ENCODE data around the gene ACSF3.

The ACSF3 gene

DNA sequence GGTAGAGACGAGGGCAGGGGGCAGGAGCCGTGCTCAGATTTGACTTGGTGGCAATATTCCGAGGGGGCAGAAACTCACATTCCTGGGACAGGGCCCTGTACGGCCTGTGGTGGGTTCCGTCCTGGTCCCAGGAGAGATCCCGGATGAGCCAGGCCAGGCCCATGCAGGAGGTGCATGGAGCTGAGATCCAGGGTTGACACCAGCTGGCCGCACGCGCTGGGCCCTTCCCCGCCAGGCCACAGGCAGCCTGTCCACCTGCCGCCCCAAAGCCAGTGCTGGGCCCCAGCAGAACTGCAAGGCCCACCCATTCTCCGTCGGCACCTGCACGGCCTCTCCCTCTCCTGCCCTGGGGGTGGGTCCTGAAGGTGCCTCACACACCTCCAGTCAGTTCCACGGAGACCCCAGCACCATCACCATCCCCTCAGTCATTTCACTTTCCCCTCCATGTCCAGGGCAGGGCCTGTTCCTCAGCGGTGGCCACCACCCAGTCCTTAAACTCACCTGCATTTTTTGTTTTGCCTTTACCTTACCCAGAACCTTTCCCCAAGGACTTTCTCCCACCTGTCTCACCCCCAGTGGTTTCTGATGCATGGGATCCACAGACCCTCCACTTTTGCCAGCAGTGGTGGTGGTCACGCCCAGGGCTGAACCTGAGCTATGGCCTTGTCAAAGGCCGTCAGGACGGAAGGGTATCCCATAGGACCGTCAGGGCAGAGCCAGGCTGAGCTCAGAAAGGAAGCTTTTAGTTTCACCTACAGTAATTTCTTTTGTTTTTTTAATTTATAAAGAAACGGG, 52.8 kb downstream of the ACSF3 start:
- H3K27me3 ChIP-seq = no peaks in the 10 kb centered on the region
- H3K4me3 ChIP-seq (ENCODE audit: low read depth, low read length) = no peak overlapping the region
- no peaks in the 10 kb centered on the region for H3K9me3 ChIP-seq
- TF ChIP-seq, protein P1, sequence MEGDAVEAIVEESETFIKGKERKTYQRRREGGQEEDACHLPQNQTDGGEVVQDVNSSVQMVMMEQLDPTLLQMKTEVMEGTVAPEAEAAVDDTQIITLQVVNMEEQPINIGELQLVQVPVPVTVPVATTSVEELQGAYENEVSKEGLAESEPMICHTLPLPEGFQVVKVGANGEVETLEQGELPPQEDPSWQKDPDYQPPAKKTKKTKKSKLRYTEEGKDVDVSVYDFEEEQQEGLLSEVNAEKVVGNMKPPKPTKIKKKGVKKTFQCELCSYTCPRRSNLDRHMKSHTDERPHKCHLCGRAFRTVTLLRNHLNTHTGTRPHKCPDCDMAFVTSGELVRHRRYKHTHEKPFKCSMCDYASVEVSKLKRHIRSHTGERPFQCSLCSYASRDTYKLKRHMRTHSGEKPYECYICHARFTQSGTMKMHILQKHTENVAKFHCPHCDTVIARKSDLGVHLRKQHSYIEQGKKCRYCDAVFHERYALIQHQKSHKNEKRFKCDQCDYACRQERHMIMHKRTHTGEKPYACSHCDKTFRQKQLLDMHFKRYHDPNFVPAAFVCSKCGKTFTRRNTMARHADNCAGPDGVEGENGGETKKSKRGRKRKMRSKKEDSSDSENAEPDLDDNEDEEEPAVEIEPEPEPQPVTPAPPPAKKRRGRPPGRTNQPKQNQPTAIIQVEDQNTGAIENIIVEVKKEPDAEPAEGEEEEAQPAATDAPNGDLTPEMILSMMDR (IDR thresholded peaks at IDR 0.05; ENCODE audit: low read depth, low read length) = no peak
- DNase-seq = peak; percentile 7
- H3K36me3 ChIP-seq = peaks cover 24% of the 10 kb centered on the region
- H3K4me1 ChIP-seq = peaks cover 13% of the 10 kb centered on the region

DNA sequence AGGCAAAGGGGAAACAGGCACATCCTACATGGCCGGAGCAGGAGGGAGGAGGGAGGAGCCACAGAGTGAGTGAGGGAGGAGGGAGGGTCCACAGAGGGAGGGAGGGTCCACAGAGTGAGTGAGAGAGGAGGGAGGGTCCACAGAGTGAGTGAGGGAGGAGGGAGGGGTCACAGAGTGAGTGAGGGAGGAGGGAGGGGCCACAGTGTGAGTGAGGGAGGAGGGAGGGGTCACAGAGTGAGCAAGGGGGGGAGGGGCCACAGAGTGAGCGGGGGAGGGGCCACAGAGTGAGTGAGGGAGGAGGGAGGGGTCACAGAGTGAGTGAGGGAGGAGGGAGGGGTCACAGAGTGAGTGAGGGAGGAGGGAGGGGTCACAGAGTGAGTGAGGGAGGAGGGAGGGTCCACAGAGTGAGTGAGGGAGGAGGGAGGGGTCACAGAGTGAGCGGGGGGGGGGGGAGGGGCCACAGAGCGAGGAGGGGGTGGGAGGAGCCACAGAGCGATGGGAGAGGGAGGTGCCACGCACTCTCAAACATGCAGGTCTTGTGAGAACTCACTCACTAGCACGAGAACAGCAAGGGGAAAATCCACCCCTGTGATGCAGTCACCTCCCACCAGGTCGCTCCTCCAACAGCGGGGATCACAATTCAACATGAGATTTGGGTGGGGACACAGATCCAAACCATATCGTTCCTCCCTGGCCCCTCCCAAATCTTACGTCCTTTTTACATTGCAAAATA, 53.6 kb downstream of the ACSF3 start:
- peak; percentile 8 for DNase-seq
- no peak overlapping the region for H3K4me3 ChIP-seq (ENCODE audit: low read depth, low read length)
- TF ChIP-seq, protein P1 (IDR thresholded peaks at IDR 0.05; ENCODE audit: low read depth, low read length) = no peak
- peaks cover 21% of the 10 kb centered on the region for H3K36me3 ChIP-seq
- no peaks in the 10 kb centered on the region for H3K9me3 ChIP-seq
- peaks cover 13% of the 10 kb centered on the region for H3K4me1 ChIP-seq
- H3K27me3 ChIP-seq = no peaks in the 10 kb centered on the region

DNA sequence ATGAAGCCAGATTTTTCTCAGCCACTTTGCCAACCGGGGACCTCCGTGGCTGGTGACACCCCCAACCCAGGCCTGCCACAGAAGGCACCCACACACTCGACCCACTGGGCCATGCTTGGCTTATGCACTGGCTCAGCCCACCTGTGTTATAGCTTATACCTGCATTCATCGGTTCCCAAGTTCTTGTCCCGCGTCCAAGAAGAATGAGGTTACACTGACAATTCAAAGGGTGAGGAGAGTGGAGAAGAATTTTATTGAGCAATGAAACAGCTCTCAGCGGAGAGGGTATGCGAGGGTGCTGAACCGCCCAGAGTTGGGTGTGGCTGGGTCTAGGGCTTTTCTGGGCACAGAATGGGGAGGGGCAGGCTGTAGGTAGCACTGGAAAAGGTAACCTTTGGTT, 55.7 kb downstream of the ACSF3 start:
- TF ChIP-seq, protein P1 (IDR thresholded peaks at IDR 0.05; ENCODE audit: low read depth, low read length) = no peak
- Histone ChIP-seq H3K36me3 (peaks cover 21% of the 10 kb centered on the region), H3K9me3 (no peaks in the 10 kb centered on the region), H3K4me3 (ENCODE audit: low read depth, low read length) (no peak overlapping the region), H3K27me3 (no peaks in the 10 kb centered on the region), H3K4me1 (peaks cover 13% of the 10 kb centered on the region)
- no peak for DNase-seq

DNA sequence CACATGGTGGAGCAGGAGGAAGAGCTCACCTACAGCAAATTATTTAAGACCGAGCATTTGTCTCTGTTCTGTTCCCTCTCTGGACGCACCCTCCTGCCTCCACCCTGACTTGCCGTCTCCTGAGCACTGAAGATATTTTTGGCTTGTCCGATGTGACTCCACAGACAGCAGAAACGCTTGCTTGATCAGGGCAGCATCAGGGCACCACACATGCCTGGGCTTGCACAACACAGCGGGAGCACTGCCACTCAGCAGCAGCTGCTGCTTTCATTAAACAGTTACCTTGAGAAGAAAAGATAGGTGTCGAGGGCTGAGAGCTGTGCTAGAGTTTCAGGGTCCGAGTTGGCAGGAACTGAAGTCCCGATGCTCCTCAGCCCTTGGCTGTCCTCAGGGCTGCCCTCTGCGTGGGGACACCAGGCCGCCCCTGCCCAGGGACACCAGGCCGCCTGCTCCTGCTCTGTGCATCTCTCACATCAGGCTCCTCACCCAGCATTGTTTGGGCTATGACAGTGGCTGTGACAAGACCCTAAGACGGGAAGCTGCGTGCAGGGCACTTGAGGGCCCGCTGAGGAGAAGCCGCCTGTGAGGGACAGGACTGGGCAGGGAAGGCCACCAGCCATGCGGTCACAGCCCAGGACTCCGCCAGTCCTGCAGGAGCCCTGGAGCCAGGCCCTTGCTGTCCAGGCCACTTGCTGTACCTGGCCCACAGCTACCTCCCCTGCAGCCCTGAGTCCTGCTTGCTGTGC, 56.6 kb downstream of the ACSF3 start:
- DNase-seq = peak; percentile 12
- peaks cover 13% of the 10 kb centered on the region for H3K4me1 ChIP-seq
- H3K36me3 ChIP-seq = peaks cover 20% of the 10 kb centered on the region
- H3K9me3 ChIP-seq = no peaks in the 10 kb centered on the region
- no peaks in the 10 kb centered on the region for H3K27me3 ChIP-seq
- TF ChIP-seq, protein P1 (IDR thresholded peaks at IDR 0.05; ENCODE audit: low read depth, low read length) = no peak
- no peak overlapping the region for H3K4me3 ChIP-seq (ENCODE audit: low read depth, low read length)

DNA sequence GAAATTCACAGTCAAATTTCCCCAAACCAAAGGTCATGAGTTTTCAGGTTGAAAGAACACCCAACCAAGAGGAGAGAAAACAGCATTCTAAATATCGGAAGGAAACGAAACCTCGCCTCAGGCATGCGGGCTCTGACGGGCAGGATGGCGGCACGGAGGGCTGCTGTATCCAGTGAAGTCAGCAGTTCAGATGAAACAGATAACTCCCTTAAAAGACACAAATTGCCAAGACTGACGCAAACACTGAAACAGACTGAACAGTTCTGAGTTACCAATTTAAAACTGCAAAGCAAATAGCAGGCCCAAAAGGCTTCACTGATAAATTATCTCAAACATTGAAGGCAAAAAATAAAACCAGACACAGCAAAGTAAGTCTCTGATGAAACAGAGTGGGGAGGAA, 57.3 kb downstream of the ACSF3 start:
- no peak overlapping the region for H3K4me3 ChIP-seq (ENCODE audit: low read depth, low read length)
- peaks cover 16% of the 10 kb centered on the region for H3K36me3 ChIP-seq
- DNase-seq = peak; percentile 51
- no peaks in the 10 kb centered on the region for H3K9me3 ChIP-seq
- H3K4me1 ChIP-seq = peaks cover 13% of the 10 kb centered on the region
- no peaks in the 10 kb centered on the region for H3K27me3 ChIP-seq
- TF ChIP-seq, protein P1 (IDR thresholded peaks at IDR 0.05; ENCODE audit: low read depth, low read length) = no peak

Data from BE2C (cell line).